ENCODE data around the gene WDR54.
A peak's percentile ranks its signal among the peaks of the same experiment; 100 is the strongest.
"Not testable (repeated sequence)": the region's sequence is repeated elsewhere in the genome, so short reads cannot be mapped to it uniquely, and the experiment has no call there.

WDR54 gene

DNA sequence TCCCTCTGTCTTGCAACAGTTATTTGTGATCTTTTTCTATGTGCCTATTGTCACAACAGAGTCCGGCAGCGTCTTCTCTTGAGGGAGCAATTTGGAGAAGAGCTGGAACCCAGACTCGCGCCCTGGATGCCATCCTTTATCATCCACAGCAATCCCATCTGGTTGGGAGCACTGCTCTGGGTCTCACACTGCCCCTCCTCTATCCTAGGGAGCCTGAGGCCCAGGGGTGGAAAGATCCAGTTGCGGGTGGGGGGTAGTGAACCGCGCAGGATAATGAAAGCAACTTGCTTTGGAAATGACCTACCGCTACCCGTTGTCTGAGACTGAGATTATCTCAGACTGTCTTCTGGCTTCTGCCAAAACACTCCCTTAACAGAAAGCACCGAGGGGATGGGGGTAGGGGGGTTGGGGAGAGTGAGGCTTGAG lies 37.4 kb downstream of the WDR54 start:
- Histone ChIP-seq H3K27ac (0 out of 2 replicates have a peak overlapping the region, but pooled peaks have one; percentile 46), H3K9me3 (ENCODE audit: low read depth, low read length) (no peaks in the 10 kb centered on the region), H3K36me3 (ENCODE audit: insufficient read depth, low read length) (peaks cover 17% of the 10 kb centered on the region; the same call in 1 of the 2 replicates), H3K9ac (ENCODE audit: insufficient read length) (peak overlapping the region; percentile 92), H3K4me3 (peak overlapping the region; percentile 99)
- TF ChIP-seq FOXP2 (optimal IDR thresholded peaks at IDR 0.05; ENCODE audit: control extremely low read depth, extremely low read length, insufficient read depth) (no peak), POLR2AphosphoS5 (IDR thresholded peaks at IDR 0.05; ENCODE audit: borderline replicate concordance, low read depth, low read length) (no peak), EZH2 (IDR thresholded peaks at IDR 0.05) (no peak)
- no peak for DNase-seq (ENCODE audit: low read depth, low spot score)

DNA sequence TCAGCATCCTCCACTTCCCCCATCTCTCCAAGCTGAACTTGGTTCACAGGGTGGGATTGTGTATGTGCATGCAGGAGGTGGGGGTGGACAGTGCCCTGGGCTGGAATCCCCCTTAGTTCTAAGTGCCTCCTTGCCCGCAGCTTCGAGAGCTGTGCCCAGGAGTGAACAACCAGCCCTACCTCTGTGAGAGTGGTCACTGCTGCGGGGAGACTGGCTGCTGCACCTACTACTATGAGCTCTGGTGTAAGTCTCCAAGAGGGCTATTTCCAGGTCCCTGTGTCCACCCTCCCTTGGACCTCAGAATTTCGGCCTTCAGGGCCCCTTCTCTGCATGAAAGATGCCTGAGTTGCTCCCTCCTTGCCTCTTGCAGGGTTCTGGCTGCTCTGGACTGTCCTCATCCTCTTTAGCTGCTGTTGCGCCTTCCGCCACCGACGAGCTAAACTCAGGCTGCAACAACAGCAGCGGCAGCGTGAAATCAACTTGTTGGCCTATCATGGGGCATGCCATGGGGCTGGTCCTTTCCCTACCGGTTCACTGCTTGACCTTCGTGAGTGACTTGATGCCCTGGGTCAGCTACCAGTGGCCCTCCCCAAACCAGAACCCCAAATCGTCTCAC lies 38.1 kb downstream of the WDR54 start:
- H3K9me3 ChIP-seq (ENCODE audit: low read depth, low read length); H3K27ac ChIP-seq; H3K9ac ChIP-seq (ENCODE audit: insufficient read length); DNase-seq (ENCODE audit: low read depth, low spot score): not testable (repeated sequence)
- H3K4me3 ChIP-seq: peak overlapping the region; percentile 99
- peaks cover 17% of the 10 kb centered on the region; the same call in 1 of the 2 replicates for H3K36me3 ChIP-seq (ENCODE audit: insufficient read depth, low read length)

DNA sequence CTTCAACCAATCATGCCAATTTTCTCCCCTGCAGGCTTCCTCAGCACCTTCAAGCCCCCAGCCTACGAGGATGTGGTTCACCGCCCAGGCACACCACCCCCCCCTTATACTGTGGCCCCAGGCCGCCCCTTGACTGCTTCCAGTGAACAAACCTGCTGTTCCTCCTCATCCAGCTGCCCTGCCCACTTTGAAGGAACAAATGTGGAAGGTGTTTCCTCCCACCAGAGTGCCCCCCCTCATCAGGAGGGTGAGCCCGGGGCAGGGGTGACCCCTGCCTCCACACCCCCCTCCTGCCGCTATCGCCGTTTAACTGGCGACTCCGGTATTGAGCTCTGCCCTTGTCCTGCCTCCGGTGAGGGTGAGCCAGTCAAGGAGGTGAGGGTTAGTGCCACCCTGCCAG lies 38.7 kb downstream of the WDR54 start:
- not testable (repeated sequence) for H3K9ac ChIP-seq (ENCODE audit: insufficient read length); H3K9me3 ChIP-seq (ENCODE audit: low read depth, low read length); H3K27ac ChIP-seq; DNase-seq (ENCODE audit: low read depth, low spot score); H3K4me3 ChIP-seq
- peaks cover 17% of the 10 kb centered on the region; the same call in 1 of the 2 replicates for H3K36me3 ChIP-seq (ENCODE audit: insufficient read depth, low read length)

DNA sequence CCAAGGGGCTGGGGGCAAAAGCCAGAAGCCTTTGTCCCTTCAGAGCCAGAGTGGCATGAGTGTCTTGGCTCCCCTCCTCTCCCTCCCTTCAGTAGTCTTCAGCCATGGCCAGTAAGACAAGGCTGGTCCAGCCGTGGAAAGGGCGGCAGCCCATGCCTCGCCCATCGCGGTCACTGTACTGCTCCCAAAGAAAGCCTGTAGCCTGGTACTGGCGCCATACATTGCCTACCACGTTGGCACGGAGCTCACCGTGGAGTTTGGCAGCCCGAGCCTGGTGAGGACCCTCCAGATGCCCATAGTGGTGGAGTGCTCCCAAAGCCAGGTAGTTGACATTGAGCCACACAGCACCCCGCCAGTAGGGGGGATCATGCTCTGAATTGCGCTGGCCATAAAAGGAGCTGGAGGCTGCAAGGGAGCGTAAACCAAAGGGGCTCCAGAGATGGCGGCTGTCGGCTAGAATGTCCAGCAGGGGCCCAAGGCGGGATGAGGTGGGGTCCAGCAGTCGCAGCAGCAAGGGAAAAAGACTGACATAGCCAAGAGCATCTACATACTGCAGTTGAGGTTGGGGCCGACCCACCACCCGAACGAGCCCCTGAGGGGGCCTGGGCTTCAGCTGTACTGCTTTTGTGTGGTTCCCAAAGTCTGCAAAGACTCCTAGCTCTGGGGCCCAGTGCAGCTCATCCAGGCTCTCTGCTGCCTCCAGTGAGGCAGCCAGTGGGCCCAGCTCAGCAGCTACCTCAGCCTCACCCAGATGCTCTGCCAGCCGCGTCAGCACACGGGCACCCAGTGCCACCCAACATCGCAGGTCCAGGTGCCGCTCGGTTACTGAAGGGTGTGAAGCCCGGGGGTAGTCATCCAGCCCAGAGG lies 39.9 kb downstream of the WDR54 start:
- no peak overlapping the region for H3K9ac ChIP-seq (ENCODE audit: insufficient read length)
- no peak overlapping the region for H3K4me3 ChIP-seq
- H3K9me3 ChIP-seq (ENCODE audit: low read depth, low read length): no peaks in the 10 kb centered on the region
- H3K27ac ChIP-seq: no peak overlapping the region
- DNase-seq (ENCODE audit: low read depth, low spot score): no peak
- peaks cover 17% of the 10 kb centered on the region; the same call in 1 of the 2 replicates for H3K36me3 ChIP-seq (ENCODE audit: insufficient read depth, low read length)
- TF ChIP-seq EZH2 (IDR thresholded peaks at IDR 0.05) (no peak), FOXP2 (optimal IDR thresholded peaks at IDR 0.05; ENCODE audit: control extremely low read depth, extremely low read length, insufficient read depth) (no peak), POLR2AphosphoS5 (IDR thresholded peaks at IDR 0.05; ENCODE audit: borderline replicate concordance, low read depth, low read length) (no peak)

DNA sequence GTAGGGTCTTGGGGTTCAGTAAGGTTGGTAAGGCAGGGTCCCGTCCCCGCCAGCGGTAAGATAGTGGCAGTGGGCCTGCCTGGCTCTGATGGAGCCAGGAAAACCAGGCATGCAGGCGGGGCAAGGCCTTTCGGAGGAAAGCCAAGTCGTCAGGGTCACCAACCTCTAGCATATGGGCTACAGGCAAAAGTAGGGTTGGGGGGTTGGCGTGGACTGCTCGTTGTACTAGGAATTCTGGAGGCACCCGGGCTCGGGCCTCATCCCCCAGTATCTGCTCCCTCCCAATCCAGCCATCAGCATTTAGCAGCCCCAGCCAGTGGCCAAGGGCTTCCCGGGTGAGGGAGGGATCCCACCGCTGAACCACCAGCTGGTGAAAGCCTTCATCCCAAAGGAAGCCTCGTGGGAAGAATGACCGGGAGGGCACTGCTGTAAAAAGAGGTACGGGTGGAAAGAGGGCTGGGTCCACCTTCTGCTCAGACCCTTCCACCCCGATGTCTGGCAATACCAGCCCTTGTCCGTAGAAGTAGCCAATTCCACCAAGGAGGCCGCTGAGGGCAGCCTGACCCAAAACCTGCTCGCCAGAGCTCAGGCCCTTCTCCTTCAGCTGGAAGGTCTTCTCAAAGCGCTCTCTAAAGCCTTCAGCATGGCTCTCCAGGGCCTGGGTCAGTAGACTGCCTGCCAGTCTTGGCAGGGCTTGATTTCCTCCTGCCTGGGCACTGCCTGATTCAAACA lies 40.7 kb downstream of the WDR54 start:
- DNase-seq (ENCODE audit: low read depth, low spot score): no peak
- no peak overlapping the region for H3K27ac ChIP-seq
- H3K9ac ChIP-seq (ENCODE audit: insufficient read length): no peak overlapping the region
- TF ChIP-seq POLR2AphosphoS5 (IDR thresholded peaks at IDR 0.05; ENCODE audit: borderline replicate concordance, low read depth, low read length) (no peak), FOXP2 (optimal IDR thresholded peaks at IDR 0.05; ENCODE audit: control extremely low read depth, extremely low read length, insufficient read depth) (no peak), EZH2 (IDR thresholded peaks at IDR 0.05) (no peak)
- no peak overlapping the region for H3K4me3 ChIP-seq
- peaks cover 17% of the 10 kb centered on the region; the same call in 1 of the 2 replicates for H3K36me3 ChIP-seq (ENCODE audit: insufficient read depth, low read length)
- H3K9me3 ChIP-seq (ENCODE audit: low read depth, low read length): no peaks in the 10 kb centered on the region

DNA sequence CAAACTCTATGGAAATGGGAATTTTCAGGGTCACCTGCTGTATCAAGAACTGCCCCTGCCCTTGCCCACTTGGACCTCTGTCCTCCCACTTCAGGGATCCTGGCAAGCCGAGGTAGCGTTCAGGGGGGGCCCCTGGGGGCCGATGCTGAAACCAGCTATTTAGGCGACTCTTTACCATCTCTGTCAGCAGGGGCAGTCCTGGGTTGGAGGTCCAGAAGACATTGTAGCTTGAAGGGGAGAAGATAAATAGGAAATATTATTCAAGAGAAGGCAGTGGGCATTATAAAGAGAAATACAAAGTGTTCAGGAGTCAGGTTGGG lies 41.2 kb downstream of the WDR54 start:
- peaks cover 17% of the 10 kb centered on the region; the same call in 1 of the 2 replicates for H3K36me3 ChIP-seq (ENCODE audit: insufficient read depth, low read length)
- no peak for DNase-seq (ENCODE audit: low read depth, low spot score)
- H3K9me3 ChIP-seq (ENCODE audit: low read depth, low read length): no peaks in the 10 kb centered on the region
- no peak overlapping the region for H3K9ac ChIP-seq (ENCODE audit: insufficient read length)
- no peak overlapping the region for H3K27ac ChIP-seq
- no peak overlapping the region for H3K4me3 ChIP-seq
- no peak for TF ChIP-seq FOXP2 (optimal IDR thresholded peaks at IDR 0.05; ENCODE audit: control extremely low read depth, extremely low read length, insufficient read depth)
- TF ChIP-seq EZH2 (IDR thresholded peaks at IDR 0.05): no peak
- no peak for TF ChIP-seq POLR2AphosphoS5 (IDR thresholded peaks at IDR 0.05; ENCODE audit: borderline replicate concordance, low read depth, low read length)

DNA sequence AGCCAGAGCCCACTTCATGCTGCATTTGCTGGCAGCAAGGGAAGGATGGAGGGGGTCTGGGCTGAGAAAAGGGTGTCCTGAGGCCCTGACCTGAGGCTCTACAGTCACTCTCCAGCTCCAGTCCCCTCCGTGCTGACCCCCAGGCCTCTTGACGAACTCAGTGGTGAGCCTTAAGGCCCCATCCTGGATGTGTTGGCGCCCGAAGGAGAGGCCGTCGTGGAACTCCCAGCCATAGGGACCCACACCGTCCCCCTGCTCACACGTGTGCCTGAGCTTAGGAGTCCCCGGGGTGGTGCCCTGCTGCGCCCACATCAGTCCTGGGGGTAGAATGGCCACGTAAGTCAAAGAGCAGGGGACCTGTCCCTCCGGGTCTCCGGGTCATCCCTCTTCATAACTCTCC lies 42.9 kb downstream of the WDR54 start:
- Histone ChIP-seq H3K4me3 (peak overlapping the region; percentile 78), H3K9me3 (ENCODE audit: low read depth, low read length) (no peaks in the 10 kb centered on the region), H3K27ac (no peak overlapping the region), H3K36me3 (ENCODE audit: insufficient read depth, low read length) (peaks cover 17% of the 10 kb centered on the region; the same call in 1 of the 2 replicates), H3K9ac (ENCODE audit: insufficient read length) (peak overlapping the region; percentile 75)
- no peak for TF ChIP-seq EZH2 (IDR thresholded peaks at IDR 0.05)
- TF ChIP-seq POLR2AphosphoS5 (IDR thresholded peaks at IDR 0.05; ENCODE audit: borderline replicate concordance, low read depth, low read length): no peak
- TF ChIP-seq FOXP2 (optimal IDR thresholded peaks at IDR 0.05; ENCODE audit: control extremely low read depth, extremely low read length, insufficient read depth): no peak
- DNase-seq (ENCODE audit: low read depth, low spot score): no peak

DNA sequence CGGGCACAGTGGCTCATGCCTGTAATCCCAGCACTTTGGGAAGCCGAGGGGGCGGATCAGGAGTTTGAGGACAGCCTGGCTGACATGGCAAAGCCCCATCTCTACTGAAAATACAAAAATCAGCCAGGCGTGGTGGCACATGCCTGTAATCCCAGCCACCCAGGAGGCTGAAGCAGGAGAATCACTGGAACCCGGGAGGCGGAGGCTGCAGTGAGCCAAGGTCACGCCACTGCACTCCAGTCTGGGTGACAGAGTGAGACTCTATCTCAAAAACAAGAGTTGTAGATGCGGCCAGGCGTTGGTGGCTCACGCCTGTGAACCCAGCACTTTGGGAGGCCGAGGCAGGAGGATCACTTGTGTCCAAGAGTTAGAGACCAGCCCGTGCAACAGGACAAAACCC lies 49.2 kb downstream of the WDR54 start:
- H3K4me3 ChIP-seq; H3K9ac ChIP-seq (ENCODE audit: insufficient read length); H3K27ac ChIP-seq; H3K9me3 ChIP-seq (ENCODE audit: low read depth, low read length); DNase-seq (ENCODE audit: low read depth, low spot score): not testable (repeated sequence)
- peaks cover 15% of the 10 kb centered on the region; the same call in 1 of the 2 replicates for H3K36me3 ChIP-seq (ENCODE audit: insufficient read depth, low read length)

Data from SK-N-MC (cell line).